HG02588 (cell line): ENCODE data around the gene RAD51AP1.
"Not testable (repeated sequence)": the region's sequence is repeated elsewhere in the genome, so short reads cannot be mapped to it uniquely, and the experiment has no call there.

Experiments used
- ATAC-seq: cut with Tn5 transposase; IDR thresholded peaks from one replicate; pipeline ENCODE4 v1.9.1; 2021; ENCODE audit warnings: mild to moderate bottlenecking, moderate library complexity; ENCODE audit not compliant: unreplicated experiment

RAD51AP1 gene

GRCh38 chr12:4538207-4539160 is at the start of gene RAD51AP1:
TSS of gene RAD51AP1 (plus strand) at chr12:4538890. CDS start at chr12:4538940, 50 bp downstream.
- peak; percentile 89 for ATAC-seq

GRCh38 chr12:4489556-4489955 is 49.1 kb upstream of the RAD51AP1 start:
- no peak for ATAC-seq

- ATAC-seq = no peak
These were observed 47.7 kb upstream of the RAD51AP1 start for GRCh38 chr12:4490973-4491372.

GRCh38 chr12:4496145-4496838 is 42.4 kb upstream of the RAD51AP1 start:
- ATAC-seq = peak; percentile 67

GRCh38 chr12:4499186-4499585 is 39.5 kb upstream of the RAD51AP1 start:
- ATAC-seq = no peak

GRCh38 chr12:4505376-4505986 is 33.2 kb upstream of the RAD51AP1 start:
- ATAC-seq = no peak

GRCh38 chr12:4506430-4506829 is 32.3 kb upstream of the RAD51AP1 start:
- no peak for ATAC-seq

- no peak for ATAC-seq
These were observed 31.8 kb upstream of the RAD51AP1 start for GRCh38 chr12:4506870-4507269.

- ATAC-seq = not testable (repeated sequence)
These were observed 30.2 kb upstream of the RAD51AP1 start for GRCh38 chr12:4508503-4508902.

- not testable (repeated sequence) for ATAC-seq
These were observed 29.4 kb upstream of the RAD51AP1 start for GRCh38 chr12:4509269-4509668.

GRCh38 chr12:4518106-4518728 is 20.5 kb upstream of the RAD51AP1 start:
- no peak for ATAC-seq

- ATAC-seq = not testable (repeated sequence)
These were observed 15.2 kb upstream of the RAD51AP1 start for GRCh38 chr12:4523443-4523842.

- ATAC-seq = no peak
These were observed 11.7 kb upstream of the RAD51AP1 start for GRCh38 chr12:4526923-4527546.

GRCh38 chr12:4530160-4530559 is 8.5 kb upstream of the RAD51AP1 start:
- ATAC-seq = no peak

- ATAC-seq = no peak
These were observed 7.6 kb upstream of the RAD51AP1 start for GRCh38 chr12:4530982-4531586.

GRCh38 chr12:4535092-4535491 is 3.6 kb upstream of the RAD51AP1 start:
- ATAC-seq = peak; percentile 32

- no peak for ATAC-seq
These were observed 2.8 kb upstream of the RAD51AP1 start for GRCh38 chr12:4535871-4536270.

GRCh38 chr12:4539167-4539870 is 629 bp downstream of the RAD51AP1 start:
- no peak for ATAC-seq

- no peak for ATAC-seq
These were observed 1.5 kb downstream of the RAD51AP1 start for GRCh38 chr12:4540170-4540569.
